Neural crest cell (in vitro differentiated cells): ENCODE data around the gene DNAJB12. TPM values are rescaled to one million over a fixed set of nuclear protein-coding genes. Genes with fewer than 3 reads are reported as not detected.

Source experiments
- DNase-seq: peaks from one replicate; pipeline ENCODE4 v3.0.0; 2021; ENCODE audit warnings: low read depth, mixed read lengths, low spot score
- H3K27ac Mint-ChIP-seq: one replicate; pipeline ENCODE4 v1.8.0; 2021; ENCODE audit warnings: mild to moderate bottlenecking, mixed read lengths; ENCODE audit not compliant: unreplicated experiment
- H3K27me3 Mint-ChIP-seq: 2 replicates; pipeline ENCODE4 v1.8.0; 2021; ENCODE audit warnings: low read depth, mild to moderate bottlenecking, mixed read lengths
- H3K36me3 Mint-ChIP-seq: 2 replicates; pipeline ENCODE4 v1.8.0; 2021; ENCODE audit warnings: low read depth, mild to moderate bottlenecking, mixed read lengths
- H3K4me1 Mint-ChIP-seq: 2 replicates; pipeline ENCODE4 v1.8.0; 2021; ENCODE audit warnings: mixed read lengths
- H3K4me3 Mint-ChIP-seq: one replicate; pipeline ENCODE4 v1.8.0; 2021; ENCODE audit warnings: mild to moderate bottlenecking, mixed read lengths
- H3K9me3 Mint-ChIP-seq: 2 replicates; pipeline ENCODE4 v1.8.0; 2021; ENCODE audit warnings: mixed read lengths
- total RNA-seq: library from RNA; stranded (reverse); gene quantifications from 2 replicates; pipeline ENCODE4 v1.2.1, GENCODE V29; 2021
- TF ChIP-seq, protein P1 (sequence below): fragments of 200-600 bp; sonication (generic); conservative IDR thresholded peaks from 2 replicates; pipeline ENCODE4 v1.5.0; 2021; ENCODE audit warnings: antibody characterized with exemption, mild to moderate bottlenecking

DNAJB12 gene
- total RNA-seq, 1 donor from 2014 or later = 36.5 TPM

GRCh38 chr10:72323771-72324191, 30.9 kb downstream of the DNAJB12 start:
- Mint-ChIP-seq H3K9me3 (no peaks in the 10 kb centered on the region), H3K4me1 (peaks cover 49% of the 10 kb centered on the region), H3K27me3 (no peaks in the 10 kb centered on the region), H3K36me3 (no peaks in the 10 kb centered on the region), H3K27ac (no peak overlapping the region), H3K4me3 (no peak overlapping the region)
- TF ChIP-seq, protein P1, sequence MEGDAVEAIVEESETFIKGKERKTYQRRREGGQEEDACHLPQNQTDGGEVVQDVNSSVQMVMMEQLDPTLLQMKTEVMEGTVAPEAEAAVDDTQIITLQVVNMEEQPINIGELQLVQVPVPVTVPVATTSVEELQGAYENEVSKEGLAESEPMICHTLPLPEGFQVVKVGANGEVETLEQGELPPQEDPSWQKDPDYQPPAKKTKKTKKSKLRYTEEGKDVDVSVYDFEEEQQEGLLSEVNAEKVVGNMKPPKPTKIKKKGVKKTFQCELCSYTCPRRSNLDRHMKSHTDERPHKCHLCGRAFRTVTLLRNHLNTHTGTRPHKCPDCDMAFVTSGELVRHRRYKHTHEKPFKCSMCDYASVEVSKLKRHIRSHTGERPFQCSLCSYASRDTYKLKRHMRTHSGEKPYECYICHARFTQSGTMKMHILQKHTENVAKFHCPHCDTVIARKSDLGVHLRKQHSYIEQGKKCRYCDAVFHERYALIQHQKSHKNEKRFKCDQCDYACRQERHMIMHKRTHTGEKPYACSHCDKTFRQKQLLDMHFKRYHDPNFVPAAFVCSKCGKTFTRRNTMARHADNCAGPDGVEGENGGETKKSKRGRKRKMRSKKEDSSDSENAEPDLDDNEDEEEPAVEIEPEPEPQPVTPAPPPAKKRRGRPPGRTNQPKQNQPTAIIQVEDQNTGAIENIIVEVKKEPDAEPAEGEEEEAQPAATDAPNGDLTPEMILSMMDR = no peak
- DNase-seq = no peak

- H3K4me1 Mint-ChIP-seq = peaks cover 50% of the 10 kb centered on the region
- H3K9me3 Mint-ChIP-seq = no peaks in the 10 kb centered on the region
- H3K27me3 Mint-ChIP-seq = no peaks in the 10 kb centered on the region
- H3K4me3 Mint-ChIP-seq = no peak overlapping the region
- H3K27ac Mint-ChIP-seq = no peak overlapping the region
- TF ChIP-seq, protein P1 = no peak
- no peaks in the 10 kb centered on the region for H3K36me3 Mint-ChIP-seq
- no peak for DNase-seq
These were observed 31.5 kb downstream of the DNAJB12 start for GRCh38 chr10:72323108-72323749.

DNA sequence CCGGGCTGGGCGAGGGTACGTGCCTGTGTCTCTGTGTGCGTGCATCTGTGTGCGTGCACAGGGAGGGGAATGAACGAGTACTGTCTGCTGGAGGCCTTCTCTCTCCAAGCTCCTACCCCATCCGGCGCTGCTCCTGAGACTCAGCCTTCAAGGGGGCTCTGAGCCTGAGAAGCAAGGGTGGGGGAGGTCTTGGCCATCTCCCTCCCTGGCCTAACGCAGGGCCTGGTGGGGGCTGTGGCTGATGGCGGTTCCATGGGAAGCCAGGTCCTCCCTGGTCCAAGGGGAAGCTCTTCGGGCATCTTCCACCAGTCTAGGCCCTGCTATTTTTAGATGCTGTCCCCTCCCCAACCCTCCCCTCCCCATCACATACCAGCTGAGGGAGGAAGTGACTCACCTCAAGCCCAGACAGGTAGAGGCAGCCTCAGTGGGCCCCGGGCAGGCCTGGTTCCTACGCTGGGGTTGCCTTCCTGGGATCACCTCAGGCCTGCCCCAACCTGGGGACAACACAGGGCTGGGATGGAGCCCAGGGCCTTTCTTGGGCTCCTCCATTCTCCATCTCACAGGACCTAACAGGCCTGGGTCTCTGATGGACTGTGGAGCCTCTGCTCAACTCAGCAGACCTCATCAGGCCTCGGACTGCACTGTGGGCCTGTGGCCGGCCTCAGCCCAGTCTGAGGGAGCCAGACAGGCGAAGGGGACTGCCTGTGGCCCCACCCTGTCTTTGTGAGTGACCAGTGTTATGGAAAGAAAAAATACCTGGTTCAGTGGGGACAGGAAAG, 32.2 kb downstream of the DNAJB12 start:
- no peak overlapping the region for H3K4me3 Mint-ChIP-seq

DNA sequence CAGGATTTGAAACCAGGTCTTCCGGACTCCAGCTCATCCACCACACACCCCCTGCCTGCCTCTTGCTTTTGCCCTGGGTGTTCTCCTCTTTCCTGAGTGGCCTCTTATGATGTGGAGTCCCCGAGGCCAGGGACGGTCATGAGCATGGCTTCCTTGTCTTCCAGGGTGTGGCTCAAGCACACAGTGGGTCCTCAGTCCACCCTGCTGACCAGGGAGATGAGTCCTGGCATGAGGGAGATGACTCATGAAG, 32.8 kb downstream of the DNAJB12 start:
- TF ChIP-seq, protein P1 = no peak
- H3K4me1 Mint-ChIP-seq = peaks cover 49% of the 10 kb centered on the region
- H3K4me3 Mint-ChIP-seq = no peak overlapping the region
- H3K27me3 Mint-ChIP-seq = no peaks in the 10 kb centered on the region
- H3K9me3 Mint-ChIP-seq = no peaks in the 10 kb centered on the region
- H3K36me3 Mint-ChIP-seq = no peaks in the 10 kb centered on the region
- H3K27ac Mint-ChIP-seq = peak overlapping the region; percentile 72
- DNase-seq = no peak

More for the DNA sequence above, 32.2 kb downstream of the DNAJB12 start:
- TF ChIP-seq, protein P1 = no peak
- Mint-ChIP-seq H3K36me3 (no peaks in the 10 kb centered on the region), H3K27ac (no peak overlapping the region), H3K4me1 (peaks cover 45% of the 10 kb centered on the region), H3K9me3 (no peaks in the 10 kb centered on the region), H3K27me3 (no peaks in the 10 kb centered on the region)
- DNase-seq = no peak

- no peaks in the 10 kb centered on the region for H3K36me3 Mint-ChIP-seq
- H3K27ac Mint-ChIP-seq = peak overlapping the region; percentile 72
- TF ChIP-seq, protein P1 = no peak
- H3K27me3 Mint-ChIP-seq = no peaks in the 10 kb centered on the region
- H3K4me3 Mint-ChIP-seq = no peak overlapping the region
- no peaks in the 10 kb centered on the region for H3K9me3 Mint-ChIP-seq
- H3K4me1 Mint-ChIP-seq = peaks cover 45% of the 10 kb centered on the region
- DNase-seq = no peak
These were observed 33.3 kb downstream of the DNAJB12 start for GRCh38 chr10:72321248-72322029.
